ENCODE measurements around the gene DDAH1.

DNA sequence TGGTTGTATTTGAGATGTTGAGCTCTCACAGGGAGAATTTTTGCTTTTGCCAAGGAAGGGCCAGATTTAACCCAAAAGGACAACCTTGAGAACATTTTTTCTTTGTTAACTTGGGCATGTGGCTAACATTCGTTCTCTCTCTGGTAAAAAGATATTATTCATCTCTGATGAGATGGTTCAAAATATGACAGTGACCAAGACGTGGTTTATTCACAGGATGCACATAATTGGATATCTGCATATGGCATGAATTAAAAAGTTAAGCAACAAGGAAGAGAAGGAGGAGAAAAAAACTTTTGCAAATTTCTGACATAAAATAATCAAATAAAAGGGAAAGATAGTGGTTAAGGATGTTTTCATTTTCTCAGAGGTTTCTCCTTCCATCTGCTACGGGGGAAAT lies 145.5 kb downstream of the DDAH1 start:
- TF ChIP-seq, protein P1, sequence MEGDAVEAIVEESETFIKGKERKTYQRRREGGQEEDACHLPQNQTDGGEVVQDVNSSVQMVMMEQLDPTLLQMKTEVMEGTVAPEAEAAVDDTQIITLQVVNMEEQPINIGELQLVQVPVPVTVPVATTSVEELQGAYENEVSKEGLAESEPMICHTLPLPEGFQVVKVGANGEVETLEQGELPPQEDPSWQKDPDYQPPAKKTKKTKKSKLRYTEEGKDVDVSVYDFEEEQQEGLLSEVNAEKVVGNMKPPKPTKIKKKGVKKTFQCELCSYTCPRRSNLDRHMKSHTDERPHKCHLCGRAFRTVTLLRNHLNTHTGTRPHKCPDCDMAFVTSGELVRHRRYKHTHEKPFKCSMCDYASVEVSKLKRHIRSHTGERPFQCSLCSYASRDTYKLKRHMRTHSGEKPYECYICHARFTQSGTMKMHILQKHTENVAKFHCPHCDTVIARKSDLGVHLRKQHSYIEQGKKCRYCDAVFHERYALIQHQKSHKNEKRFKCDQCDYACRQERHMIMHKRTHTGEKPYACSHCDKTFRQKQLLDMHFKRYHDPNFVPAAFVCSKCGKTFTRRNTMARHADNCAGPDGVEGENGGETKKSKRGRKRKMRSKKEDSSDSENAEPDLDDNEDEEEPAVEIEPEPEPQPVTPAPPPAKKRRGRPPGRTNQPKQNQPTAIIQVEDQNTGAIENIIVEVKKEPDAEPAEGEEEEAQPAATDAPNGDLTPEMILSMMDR (IDR thresholded peaks at IDR 0.05; ENCODE audit: low read depth, low read length, poor library complexity, severe bottlenecking), result no peak
- TF ChIP-seq EZH2phosphoT487 (IDR thresholded peaks at IDR 0.05; ENCODE audit: borderline replicate concordance, low read length), result no peak
